ENCODE results near the gene IL7R.

- no peak for TF ChIP-seq CTCF (IDR thresholded peaks at IDR 0.05)
- TF ChIP-seq KDM5A (IDR thresholded peaks at IDR 0.05): no peak
- TF ChIP-seq RARB (CRISPR knock-in tag; IDR thresholded peaks at IDR 0.05): no peak
- TF ChIP-seq HMGXB4 (CRISPR knock-in tag; IDR thresholded peaks at IDR 0.05; ENCODE audit: borderline replicate concordance): no peak
- no peak for TF ChIP-seq POLR2A (IDR thresholded peaks at IDR 0.05; ENCODE audit: low read length)
- no peak for TF ChIP-seq EP300 (IDR thresholded peaks at IDR 0.05)
- no peak for TF ChIP-seq RFX5 (IDR thresholded peaks at IDR 0.05)
- TF ChIP-seq JUNB (IDR thresholded peaks at IDR 0.05): no peak
- no peak for TF ChIP-seq MYC (IDR thresholded peaks at IDR 0.05; ENCODE audit: borderline replicate concordance, low read length)
- TF ChIP-seq BHLHE40 (IDR thresholded peaks at IDR 0.05; ENCODE audit: low read depth, low read length): no peak
- TF ChIP-seq GATA3 (IDR thresholded peaks at IDR 0.05; ENCODE audit: borderline replicate concordance): no peak
- no peak for TF ChIP-seq FOSL2 (IDR thresholded peaks at IDR 0.05)
- no peak for TF ChIP-seq FOSL2 (CRISPR knock-in tag; IDR thresholded peaks at IDR 0.05)
- no peak for TF ChIP-seq CHD2 (IDR thresholded peaks at IDR 0.05; ENCODE audit: low read length, partially characterized antibody)
- TF ChIP-seq REST (IDR thresholded peaks at IDR 0.05): no peak
Observed at GRCh38 chr5:35852773-35853172, 3.9 kb upstream of the IL7R start.
